HL-60/S4 treated with retinoic acid at 250 ng/mL for 4 days and 3 days (cell line): ENCODE measurements around the gene SMIM27.

Experiments used
- in situ Hi-C: fragments of 300-500 bp; cut with MboI; formaldehyde crosslinking; loops from 2 replicates; pipeline ENCODE4 v1.7.0; 2022; ENCODE audit warnings: low sequenced_read_pairs

Gene SMIM27

GRCh38 chr9:32554107-32554506 lies 2.0 kb downstream of the SMIM27 start:
- in situ Hi-C loops, result no loop called here

- in situ Hi-C loops, result no loop called here
These were observed 2.5 kb downstream of the SMIM27 start for GRCh38 chr9:32554591-32554990.

GRCh38 chr9:32558408-32558934 lies 6.3 kb downstream of the SMIM27 start:
- in situ Hi-C loops, result no loop called here

GRCh38 chr9:32565967-32566366 lies 13.8 kb downstream of the SMIM27 start:
- in situ Hi-C loops, result no loop called here

- in situ Hi-C loops, result no loop called here
These were observed 14.6 kb downstream of the SMIM27 start for GRCh38 chr9:32566770-32567169.

GRCh38 chr9:32570262-32570661 lies 18.1 kb downstream of the SMIM27 start:
- in situ Hi-C loops, result loop anchor here (10.0 kb wide), 1 partner anchor 165 kb away; no protein-coding TSS in a partner anchor

GRCh38 chr9:32571969-32572899 lies 20.1 kb downstream of the SMIM27 start:
- in situ Hi-C loops, result loop anchor here (10.0 kb wide), 1 partner anchor 167 kb away; no protein-coding TSS in a partner anchor

GRCh38 chr9:32572900-32573523 lies 20.9 kb downstream of the SMIM27 start, which contains the start of gene NDUFB6:
TSS of gene NDUFB6 (minus strand) at chr9:32573159. CDS start at chr9:32573060, 99 bp downstream.
- in situ Hi-C loops, result loop anchor here (10.0 kb wide), 1 partner anchor 168 kb away; no protein-coding TSS in a partner anchor

DNA sequence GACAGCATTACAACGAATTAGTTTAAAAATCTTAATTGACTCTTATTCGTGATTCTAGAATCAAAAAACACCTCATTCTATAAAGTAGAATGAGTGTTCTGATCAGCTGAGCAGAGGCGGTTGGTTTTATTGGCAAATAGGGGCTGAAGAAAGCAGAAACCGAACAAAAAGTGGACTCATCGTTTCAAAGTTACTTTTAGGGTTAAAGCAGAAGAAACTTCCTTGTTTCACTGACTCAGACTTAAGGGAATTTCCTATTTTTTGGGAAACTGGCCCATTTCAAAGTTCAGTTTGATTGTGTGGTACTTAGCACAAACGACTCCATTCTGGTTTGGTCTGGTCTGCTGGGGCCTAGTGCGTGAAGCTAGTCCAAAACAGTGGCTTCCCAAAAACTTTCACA lies 21.7 kb downstream of the SMIM27 start:
- in situ Hi-C loops, result loop anchor here (10.0 kb wide), 1 partner anchor 169 kb away; no protein-coding TSS in a partner anchor

GRCh38 chr9:32574858-32575257 lies 22.7 kb downstream of the SMIM27 start:
- in situ Hi-C loops, result loop anchor here (10.0 kb wide), 1 partner anchor 170 kb away; no protein-coding TSS in a partner anchor

DNA sequence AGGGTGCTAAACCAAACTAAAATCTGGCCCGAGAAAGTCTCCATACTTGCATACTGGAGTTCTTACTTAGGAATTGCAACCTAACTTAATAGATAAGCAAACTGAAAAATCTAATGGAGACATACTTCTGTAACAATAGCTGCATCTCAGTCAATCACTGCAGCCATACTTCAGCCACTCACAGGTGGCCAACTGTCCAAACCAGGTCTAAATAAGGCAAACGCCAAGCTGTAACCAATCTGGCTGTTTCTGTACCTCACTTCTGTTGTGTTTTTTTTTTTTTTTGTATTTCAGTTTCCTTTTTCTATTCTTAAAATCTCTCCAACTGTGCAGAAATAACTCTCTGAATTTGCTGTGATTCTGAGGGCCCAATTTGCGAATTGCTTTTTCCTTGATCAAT lies 25.2 kb downstream of the SMIM27 start:
- in situ Hi-C loops, result loop anchor here (10.0 kb wide), 1 partner anchor 173 kb away; no protein-coding TSS in a partner anchor

DNA sequence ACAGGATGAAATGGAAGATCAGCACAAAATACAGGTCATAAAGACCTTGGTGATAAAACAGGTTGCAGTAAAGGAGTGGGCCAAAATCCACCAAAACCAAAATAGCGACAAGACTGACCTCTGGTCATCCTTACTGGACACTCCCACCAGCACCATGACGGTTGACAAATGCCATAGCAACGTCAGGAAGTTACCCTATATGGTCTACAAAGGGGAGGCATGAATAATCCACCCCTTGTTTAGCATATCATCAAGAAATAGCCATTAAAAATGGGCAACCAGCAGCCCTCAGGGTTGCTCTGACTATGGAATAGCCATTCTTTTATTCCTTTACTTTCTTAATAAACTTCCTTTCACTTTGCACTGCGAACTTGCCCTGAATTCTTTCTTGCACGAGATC lies 26.8 kb downstream of the SMIM27 start:
- in situ Hi-C loops, result loop anchor here (10.0 kb wide), 1 partner anchor 174 kb away; no protein-coding TSS in a partner anchor

- in situ Hi-C loops, result loop anchor here (10.0 kb wide), 1 partner anchor 175 kb away; no protein-coding TSS in a partner anchor
These were observed 27.7 kb downstream of the SMIM27 start for GRCh38 chr9:32579706-32580331.

GRCh38 chr9:32580631-32581300 lies 28.6 kb downstream of the SMIM27 start:
- in situ Hi-C loops, result no loop called here

DNA sequence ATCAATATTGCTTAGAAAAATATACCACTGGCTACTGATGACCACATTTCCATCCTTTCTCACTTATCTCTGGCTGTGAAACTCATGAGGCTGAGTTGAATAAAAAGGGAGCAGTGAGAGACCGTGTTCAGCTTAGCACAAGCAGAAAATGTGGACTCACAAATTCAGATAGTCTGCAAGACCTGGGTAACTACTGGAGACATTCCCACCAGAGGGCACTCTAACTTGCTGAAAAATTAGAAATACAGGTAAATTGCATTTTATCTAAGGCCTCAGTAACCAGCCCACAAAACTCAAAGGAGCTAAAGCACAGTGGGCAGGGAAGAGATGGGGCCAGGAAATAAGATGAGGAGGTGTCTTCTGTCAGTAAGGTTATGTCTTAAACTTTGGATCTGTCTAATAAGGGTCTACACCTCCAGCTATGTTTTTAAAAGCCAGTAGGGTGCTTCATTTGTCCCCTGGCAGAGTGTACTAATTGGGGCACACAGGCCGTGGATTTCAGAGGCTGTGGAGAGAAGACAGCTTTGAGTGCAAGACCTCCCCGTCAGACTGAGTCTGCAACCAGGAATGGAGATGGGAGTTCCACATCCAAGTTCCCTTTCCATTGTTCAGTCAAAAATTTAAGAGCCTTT lies 29.5 kb downstream of the SMIM27 start:
- in situ Hi-C loops, result no loop called here

DNA sequence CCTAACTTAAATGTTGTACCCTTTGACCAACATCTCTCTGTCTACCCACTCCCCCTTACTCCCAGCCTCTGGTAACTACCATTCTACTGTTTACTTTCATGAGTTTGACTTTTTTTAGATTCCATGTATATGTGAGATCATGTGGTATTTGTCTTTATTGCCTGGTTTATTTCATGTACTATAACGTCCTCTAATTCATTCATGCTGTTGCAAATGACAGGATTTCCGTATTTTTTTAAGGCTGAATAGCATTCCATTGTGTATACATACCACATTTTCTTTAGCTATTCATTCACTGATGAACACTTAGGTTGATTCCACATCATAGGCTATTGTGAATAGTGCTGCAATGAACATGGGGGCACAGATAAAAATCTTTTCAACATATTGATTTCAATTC lies 32.7 kb downstream of the SMIM27 start:
- in situ Hi-C loops, result no loop called here

DNA sequence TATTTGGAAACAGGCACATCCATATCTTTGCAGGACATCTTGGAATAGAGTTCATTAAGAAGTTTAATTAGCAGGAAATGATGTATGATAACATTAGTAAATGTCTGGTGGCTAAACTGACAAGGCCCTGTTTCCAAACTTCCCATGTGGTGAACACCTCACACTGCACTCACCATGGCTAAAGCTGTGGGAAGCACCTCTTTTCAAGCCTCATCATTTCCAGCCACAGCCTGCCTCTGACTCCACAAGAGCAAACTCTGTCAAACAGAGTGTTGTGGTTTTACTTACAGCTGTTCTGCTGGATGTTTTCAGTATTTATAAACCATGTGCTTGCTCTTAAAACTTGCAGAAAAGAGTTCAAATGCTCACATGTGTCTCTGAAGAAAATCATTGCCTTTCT lies 35.8 kb downstream of the SMIM27 start:
- in situ Hi-C loops, result no loop called here

GRCh38 chr9:32589083-32589723 lies 37.1 kb downstream of the SMIM27 start:
- in situ Hi-C loops, result no loop called here

DNA sequence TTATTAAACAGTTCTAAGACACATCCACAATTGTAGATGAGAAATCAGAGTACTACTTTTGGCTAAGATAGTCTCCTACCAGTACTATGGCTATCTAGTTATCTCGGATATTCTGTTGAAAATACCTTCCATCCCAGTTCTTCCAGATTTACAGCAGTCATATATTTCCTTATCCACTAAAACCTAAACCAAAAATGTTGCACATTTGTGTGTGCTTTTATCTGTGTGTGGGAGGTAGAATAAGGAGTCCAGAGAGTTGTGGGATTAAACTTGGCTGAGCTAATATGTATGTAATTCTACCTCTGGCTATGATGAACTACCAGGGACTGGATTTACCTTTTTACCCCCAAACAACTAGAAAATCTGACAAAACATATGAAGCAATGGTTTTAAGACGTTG lies 38.3 kb downstream of the SMIM27 start:
- in situ Hi-C loops, result loop anchor here (10.0 kb wide), 1 partner anchor 374 kb away; no protein-coding TSS in a partner anchor
